HEK293 (cell line): Measurements from ENCODE around the gene ARHGEF2.

ENCODE experiments used
- CTCF ChIA-PET: fragments of 350-600 bp; formaldehyde crosslinking; extraction: SDS; loops from one replicate; lab custom pipeline; 2021; ENCODE audit warnings: antibody characterized with exemption; lab: Yijun Ruan, JAX
- POLR2A ChIA-PET: fragments of 300-600 bp; formaldehyde crosslinking; extraction: SDS; loops from one replicate; lab custom pipeline; 2020; ENCODE audit warnings: antibody characterized with exemption, inconsistent platforms; lab: Yijun Ruan, JAX
- H3K27ac ChIP-seq: fragments of 200-500 bp; sonication (Bioruptor generic); 2 replicates; pipeline ENCODE4 v1.5.1; 2014; ENCODE audit warnings: low read depth, low read length, control low read depth, inconsistent platforms; ENCODE audit errors: extremely low read depth
- H3K36me3 ChIP-seq, 2 experiments: fragments of 200-500 bp in 1 of 2; sonication (Bioruptor generic) in 1 of 2; 1 replicate in 1 of 2; 2 replicates in 1 of 2; pipeline ENCODE4 v1.5.1; 2014 to 2017; ENCODE audit warnings: inconsistent platforms in 2 of 2, low read length in 2 of 2; ENCODE audit not compliant: control insufficient read depth in 2 of 2, insufficient read depth in 1 of 2
- H3K4me1 ChIP-seq: fragments of 200-500 bp; sonication (Bioruptor generic); 2 replicates; pipeline ENCODE4 v1.5.1; 2014; ENCODE audit warnings: mild to moderate bottlenecking, low read length, inconsistent platforms; ENCODE audit not compliant: control insufficient read depth, insufficient read depth
- H3K4me3 ChIP-seq: 2 replicates; pipeline ENCODE4 v1.5.1; 2011; ENCODE audit warnings: low read depth, mild to moderate bottlenecking, control low read depth, low read length, moderate library complexity
- H3K9me3 ChIP-seq: fragments of 200-500 bp; sonication (Bioruptor generic); 2 replicates; pipeline ENCODE4 v1.5.1; 2014; ENCODE audit warnings: low read depth, low read length, inconsistent platforms; ENCODE audit not compliant: control insufficient read depth, insufficient read depth
- BCL11A ChIP-seq: fragments of 450-650 bp; formaldehyde crosslinking; IDR thresholded peaks from 2 replicates; pipeline ENCODE4 v1.5.1; 2016; ENCODE audit warnings: low read depth, missing biosample characterization, missing genetic modification characterization
- ELK4 ChIP-seq: IDR thresholded peaks from 2 replicates; pipeline ENCODE4 v1.6.1; 2011; ENCODE audit warnings: mild to moderate bottlenecking, low read depth, low read length, borderline replicate concordance
- HIC1 ChIP-seq: fragments of 450-650 bp; formaldehyde crosslinking; IDR thresholded peaks from 2 replicates; pipeline ENCODE4 v1.5.1; 2016; ENCODE audit warnings: missing biosample characterization, missing genetic modification characterization
- HOXD13 ChIP-seq: sonication (generic); formaldehyde crosslinking; IDR thresholded peaks from 2 replicates; pipeline ENCODE4 v1.8.0; 2022; ENCODE audit warnings: missing genetic modification reagents, borderline replicate concordance
- KLF1 ChIP-seq: fragments of 450-650 bp; formaldehyde crosslinking; IDR thresholded peaks from 2 replicates; pipeline ENCODE4 v1.5.1; 2016; ENCODE audit warnings: missing biosample characterization, missing genetic modification characterization
- PATZ1 ChIP-seq: fragments of 450-650 bp; formaldehyde crosslinking; IDR thresholded peaks from 2 replicates; pipeline ENCODE4 v1.5.1; 2016; ENCODE audit warnings: missing biosample characterization, missing genetic modification characterization
- ZBTB1 ChIP-seq: fragments of 450-650 bp; formaldehyde crosslinking; IDR thresholded peaks from 2 replicates; pipeline ENCODE4 v1.5.1; 2016; ENCODE audit warnings: missing biosample characterization, missing genetic modification characterization
- ZBTB20 ChIP-seq: fragments of 450-650 bp; formaldehyde crosslinking; IDR thresholded peaks from 2 replicates; pipeline ENCODE4 v1.5.1; 2016; ENCODE audit warnings: missing biosample characterization, missing genetic modification characterization
- ZBTB8A ChIP-seq: fragments of 450-650 bp; formaldehyde crosslinking; IDR thresholded peaks from 2 replicates; pipeline ENCODE4 v1.5.1; 2016; ENCODE audit warnings: missing biosample characterization, missing genetic modification characterization
- ZFHX2 ChIP-seq: fragments of 450-650 bp; formaldehyde crosslinking; conservative IDR thresholded peaks from 2 replicates; pipeline ENCODE4 v1.5.1; 2016; ENCODE audit warnings: missing biosample characterization, missing genetic modification characterization
- ZIC2 ChIP-seq: fragments of 450-650 bp; formaldehyde crosslinking; IDR thresholded peaks from 2 replicates; pipeline ENCODE4 v1.5.1; 2016; ENCODE audit warnings: missing biosample characterization, missing genetic modification characterization
- ZNF174 ChIP-seq: fragments of 450-650 bp; formaldehyde crosslinking; IDR thresholded peaks from 2 replicates; pipeline ENCODE4 v1.5.0; 2017; ENCODE audit warnings: missing biosample characterization, mild to moderate bottlenecking, missing genetic modification characterization
- ZNF223 ChIP-seq: fragments of 450-650 bp; formaldehyde crosslinking; IDR thresholded peaks from 2 replicates; pipeline ENCODE4 v1.5.1; 2016; ENCODE audit warnings: missing biosample characterization, missing genetic modification characterization
- ZNF324 ChIP-seq: fragments of 450-650 bp; formaldehyde crosslinking; IDR thresholded peaks from 2 replicates; pipeline ENCODE4 v1.5.1; 2016; ENCODE audit warnings: missing biosample characterization, missing genetic modification characterization
- ZNF335 ChIP-seq: fragments of 450-650 bp; formaldehyde crosslinking; conservative IDR thresholded peaks from 2 replicates; pipeline ENCODE4 v1.5.1; 2016; ENCODE audit warnings: missing biosample characterization, missing genetic modification characterization
- ZNF366 ChIP-seq: fragments of 450-650 bp; formaldehyde crosslinking; conservative IDR thresholded peaks from 2 replicates; pipeline ENCODE4 v1.5.1; 2016; ENCODE audit warnings: missing biosample characterization, missing genetic modification characterization
- ZNF398 ChIP-seq: fragments of 450-650 bp; formaldehyde crosslinking; IDR thresholded peaks from 2 replicates; pipeline ENCODE4 v1.5.1; 2017; ENCODE audit warnings: missing biosample characterization, missing genetic modification characterization
- ZNF549 ChIP-seq: fragments of 450-650 bp; IDR thresholded peaks from 2 replicates; pipeline ENCODE4 v1.5.1; 2018; ENCODE audit warnings: missing biosample characterization, missing genetic modification characterization, mild to moderate bottlenecking, inconsistent platforms, moderate library complexity
- ZNF555 ChIP-seq: fragments of 450-650 bp; formaldehyde crosslinking; conservative IDR thresholded peaks from 2 replicates; pipeline ENCODE4 v1.5.1; 2017; ENCODE audit warnings: missing biosample characterization, mild to moderate bottlenecking, missing genetic modification characterization, inconsistent platforms
- ZNF558 ChIP-seq: fragments of 450-650 bp; formaldehyde crosslinking; IDR thresholded peaks from 2 replicates; pipeline ENCODE4 v1.5.1; 2016; ENCODE audit warnings: missing biosample characterization, missing genetic modification characterization
- ZNF610 ChIP-seq: fragments of 450-650 bp; formaldehyde crosslinking; IDR thresholded peaks from 2 replicates; pipeline ENCODE4 v1.5.1; 2016; ENCODE audit warnings: missing biosample characterization, missing genetic modification characterization, borderline replicate concordance
- ZNF623 ChIP-seq: fragments of 450-650 bp; formaldehyde crosslinking; IDR thresholded peaks from 2 replicates; pipeline ENCODE4 v1.5.1; 2016; ENCODE audit warnings: missing biosample characterization, missing genetic modification characterization
- ZNF701 ChIP-seq: fragments of 450-650 bp; formaldehyde crosslinking; IDR thresholded peaks from 2 replicates; pipeline ENCODE4 v1.5.1; 2016; ENCODE audit warnings: missing biosample characterization, missing genetic modification characterization
- ZNF843 ChIP-seq: fragments of 450-650 bp; formaldehyde crosslinking; IDR thresholded peaks from 2 replicates; pipeline ENCODE4 v1.5.1; 2016; ENCODE audit warnings: missing biosample characterization, missing genetic modification characterization
- ZXDB ChIP-seq: fragments of 450-650 bp; formaldehyde crosslinking; IDR thresholded peaks from 2 replicates; pipeline ENCODE4 v1.5.1; 2016; ENCODE audit warnings: missing biosample characterization, missing genetic modification characterization

Gene ARHGEF2

GRCh38 chr1:155976913-155977689 is 1.2 kb downstream of the ARHGEF2 start (continued):
- peak; percentile 34; the same call in 1 of the 2 replicates for TF ChIP-seq HIC1
- TF ChIP-seq ZNF623 (tag by site-specific recombination) = no peak
- TF ChIP-seq BCL11A (tag by site-specific recombination) = 0 out of 2 replicates have a peak, but pooled peaks have one; percentile 55
- TF ChIP-seq ZNF558 (tag by site-specific recombination) = no peak

- Histone ChIP-seq H3K9me3 (no peaks in the 10 kb centered on the region), H3K4me1 (peaks cover 36% of the 10 kb centered on the region), H3K36me3 (peaks cover 0 to 9% of the 10 kb centered on the region in 2 experiments; a peak in 2 of 3 replicates), H3K27ac (peak overlapping the region; percentile 97), H3K4me3 (peak overlapping the region; percentile 91)
- ChIA-PET CTCF (interaction anchor here (0.5 to 4.7 kb wide), 13 partner anchors 9 to 329 kb away, joined by 3 to 45 read pairs (median 3); no protein-coding TSS in a partner anchor), POLR2A (interaction anchor here (0.5 to 4.4 kb wide), 13 partner anchors 11 to 237 kb away, joined by 3 to 28 read pairs (median 4); partner anchors contain the start of genes KHDC4 and RXFP4)
- TF ChIP-seq ZNF843 (tag by site-specific recombination) (peak; percentile 54), ELK4 (no peak), ZNF610 (tag by site-specific recombination) (peak; percentile 26; the same call in 1 of the 2 replicates), ZFHX2 (tag by site-specific recombination) (peak; percentile 98), ZBTB8A (tag by site-specific recombination) (peak; percentile 72), ZBTB1 (tag by site-specific recombination) (no peak), ZNF223 (tag by site-specific recombination) (no peak), ZNF366 (tag by site-specific recombination) (no peak; the same call in 1 of the 2 replicates), ZNF555 (tag by site-specific recombination) (no peak), ZXDB (tag by site-specific recombination) (peak; percentile 19; the same call in 1 of the 2 replicates), HOXD13 (CRISPR knock-in tag) (no peak), ZNF324 (tag by site-specific recombination) (no peak), PATZ1 (tag by site-specific recombination) (peak; percentile 90), ZNF398 (tag by site-specific recombination) (peak; percentile 95), ZNF174 (tag by site-specific recombination) (no peak), ZBTB20 (peak; percentile 87), ZIC2 (tag by site-specific recombination) (peak; percentile 92), KLF1 (tag by site-specific recombination) (0 out of 2 replicates have a peak, but pooled peaks have one; percentile 42), ZNF701 (tag by site-specific recombination) (no peak), ZNF335 (tag by site-specific recombination) (peak; percentile 34; the same call in 1 of the 2 replicates), ZNF549 (no peak)
Measured at GRCh38 chr1:155976062-155976912, 2.1 kb downstream of the ARHGEF2 start.
